A673 (cell line): ENCODE measurements around the gene RHOBTB3.

ENCODE experiments used
- EZH2 ChIP-seq: fragments of 200-600 bp; sonication (generic); IDR thresholded peaks from 2 replicates; pipeline ENCODE4 v1.6.1; 2017; ENCODE audit warnings: borderline replicate concordance, low read depth, mild to moderate bottlenecking, mixed read lengths, antibody characterized with exemption, low read length; ENCODE audit not compliant: poor library complexity, severe bottlenecking
- TF ChIP-seq, protein P1 (sequence below): fragments of 300-800, 200-600 bp; sonication (generic); conservative IDR thresholded peaks from 2 replicates; pipeline ENCODE4 v1.5.1; 2017; ENCODE audit warnings: low read depth, mild to moderate bottlenecking, antibody characterized with exemption, low read length, moderate library complexity, mixed read lengths

DNA sequence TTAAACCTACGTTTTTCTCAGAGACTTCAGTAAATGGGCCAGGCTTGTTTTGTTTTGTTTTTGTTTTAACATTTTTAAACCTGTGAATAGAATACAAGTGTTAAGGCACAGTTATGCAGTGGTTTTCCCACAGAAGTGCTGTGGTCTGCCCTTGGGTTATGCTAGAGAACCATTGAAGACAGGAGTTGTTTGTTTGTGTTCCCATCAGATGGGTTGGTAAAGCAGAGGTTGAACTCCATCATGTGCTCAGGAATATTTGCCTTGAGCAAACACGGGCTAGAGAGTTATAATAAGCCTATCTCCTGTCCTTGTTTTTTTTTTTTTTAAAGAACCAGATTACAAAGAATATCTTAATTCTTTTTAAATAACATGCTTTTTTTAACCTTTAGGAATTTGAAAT, 28.5 kb downstream of the RHOBTB3 start:
- TF ChIP-seq, protein P1, sequence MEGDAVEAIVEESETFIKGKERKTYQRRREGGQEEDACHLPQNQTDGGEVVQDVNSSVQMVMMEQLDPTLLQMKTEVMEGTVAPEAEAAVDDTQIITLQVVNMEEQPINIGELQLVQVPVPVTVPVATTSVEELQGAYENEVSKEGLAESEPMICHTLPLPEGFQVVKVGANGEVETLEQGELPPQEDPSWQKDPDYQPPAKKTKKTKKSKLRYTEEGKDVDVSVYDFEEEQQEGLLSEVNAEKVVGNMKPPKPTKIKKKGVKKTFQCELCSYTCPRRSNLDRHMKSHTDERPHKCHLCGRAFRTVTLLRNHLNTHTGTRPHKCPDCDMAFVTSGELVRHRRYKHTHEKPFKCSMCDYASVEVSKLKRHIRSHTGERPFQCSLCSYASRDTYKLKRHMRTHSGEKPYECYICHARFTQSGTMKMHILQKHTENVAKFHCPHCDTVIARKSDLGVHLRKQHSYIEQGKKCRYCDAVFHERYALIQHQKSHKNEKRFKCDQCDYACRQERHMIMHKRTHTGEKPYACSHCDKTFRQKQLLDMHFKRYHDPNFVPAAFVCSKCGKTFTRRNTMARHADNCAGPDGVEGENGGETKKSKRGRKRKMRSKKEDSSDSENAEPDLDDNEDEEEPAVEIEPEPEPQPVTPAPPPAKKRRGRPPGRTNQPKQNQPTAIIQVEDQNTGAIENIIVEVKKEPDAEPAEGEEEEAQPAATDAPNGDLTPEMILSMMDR, result no peak
- TF ChIP-seq EZH2, result no peak
